Adrenal gland (tissue), 12 donors: Measurements from ENCODE around the gene ZFYVE19. TPM values are rescaled to one million over a fixed set of nuclear protein-coding genes. Genes with fewer than 3 reads are reported as not detected.
"Not testable (repeated sequence)": the region's sequence is repeated elsewhere in the genome, so short reads cannot be mapped to it uniquely, and the experiment has no call there.

Source experiments
- DNase-seq, 7 donors: peaks; one replicate each; pipeline ENCODE4 v3.0.0-alpha.2; 2019 to 2020
- H3K27ac ChIP-seq, 5 donors: fragments of 200-600 bp; sonication (generic) in 4 of 5; 1 replicate in 3 of 5; 2 replicates in 2 of 5; pipeline versions ENCODE4 v1.5.1 to v1.8.0; 2016 to 2020; ENCODE audit warnings: mild to moderate bottlenecking in 1 of 5
- H3K27me3 ChIP-seq: fragments of 200-600 bp; 2 replicates; pipeline ENCODE4 v1.8.0; 2021
- H3K36me3 ChIP-seq, 2 donors: fragments of 200-600 bp; replicated peaks in 1 of 2; 1 replicate in 1 of 2; 2 replicates in 1 of 2; pipeline versions ENCODE4 v1.5.1 to v1.8.0; 2018 to 2022
- H3K4me1 ChIP-seq, 2 donors: fragments of 200-600 bp; replicated peaks in 1 of 2; 1 replicate in 1 of 2; 2 replicates in 1 of 2; pipeline versions ENCODE4 v1.5.1 to v1.8.0; 2018 to 2021
- H3K4me3 ChIP-seq, 4 donors: fragments of 200-600 bp; sonication (generic) in 3 of 4; one replicate each; pipeline ENCODE4 v1.5.1; 2016 to 2018
- H3K9me3 ChIP-seq, 3 donors: fragments of 200-600 bp; sonication (generic) in 1 of 3; replicated peaks in 1 of 3; 1 replicate in 2 of 3; 2 replicates in 1 of 3; pipeline versions ENCODE4 v1.5.1 to v1.8.0; 2016 to 2021
- CTCF ChIP-seq, 6 experiments: fragments of 450-650 bp in 4 of 6; fragments of 200-600 bp in 2 of 6; sonication (generic) in 1 of 6; IDR thresholded peaks; 1 replicate in 5 of 6; 2 replicates in 1 of 6; pipeline versions ENCODE4 v1.5.1 to v1.8.0; 2016 to 2021; ENCODE audit warnings: antibody characterized with exemption in 6 of 6, mild to moderate bottlenecking in 2 of 6, moderate library complexity in 1 of 6
- POLR2A ChIP-seq, 2 donors: fragments of 450-650 bp; IDR thresholded peaks; one replicate each; pipeline ENCODE4 v1.6.1; 2017; ENCODE audit warnings: antibody characterized with exemption in 2 of 2, mild to moderate bottlenecking in 2 of 2, moderate library complexity in 1 of 2
- WGBS, 4 donors: extraction: QIAGEN DNeasy Blood & Tissue Kit in 2 of 4; methylation state at CpG; one replicate each; pipeline versions ENCODE4 v1.1.5 to v1.1.7; 2013 to 2017; 5-methylcytosine and 5-hydroxymethylcytosine counted together
- intact Hi-C, 2 donors: fragments of 100-400 bp; cut with DNase I; formaldehyde crosslinking; loops; one replicate each; pipeline versions ENCODE4 v1.14.1 to v1.15.0; 2022 to 2023
- polyA plus RNA-seq, 3 donors: library from polyadenylated mRNA; stranded (reverse); fragments of 200-250 nt in 2 of 3; fragments of 350-450 nt in 1 of 3; fragmentation: Illumina TruSeq in 1 of 3; extraction: RNeasy Lipid Tissue Mini Kit (QIAGEN cat#74804) in 1 of 3; gene quantifications; one replicate each; pipeline ENCODE4 v1.2.3, GENCODE V29; 2013 to 2014
- small RNA-seq, 2 donors: library from RNA; depleted of rRNA; stranded (forward); fragments of <200 nt; gene quantifications; one replicate each; pipeline ENCODE3, GENCODE V24; 2016
- total RNA-seq, 9 donors: library from RNA; depleted of rRNA in 4 of 9; stranded (reverse); fragments of >200 nt in 4 of 9; fragments of 120-200 nt in 1 of 9; fragmentation: NEBNext Ultra II Directional in 1 of 9; extraction: Animal tissue kit (Norgen Biotek cat#: 25700) in 1 of 9; gene quantifications; one replicate each; pipeline versions ENCODE4 v1.1.0 to v1.2.4, GENCODE V29; 2013 to 2023
- donor health status: healthy with polysubstance abuse.
- donor health status: Bipolar disorder and iron deficiency.
- donor health status: DM: yes; HTN: yes; CAD: no.
- donor health status: DM: no; HTN: no; CAD: no.
- donor health status: DM: no; HTN: no; CAD: no.
- donor health status: DM: yes; HTN: yes; CAD: no.

Gene ZFYVE19
- total and polyA plus RNA-seq, 12 donors: 11.0 to 35.1 (median 24.7) TPM

GRCh38 chr15:40858706-40859105, 51.8 kb downstream of the ZFYVE19 start:
- 39 to 57% (median 46%) methylated on average over 10 of the region's 10 CpGs for WGBS, 4 donors
- no peaks in the 10 kb centered on the region for H3K36me3 ChIP-seq
- no peak for TF ChIP-seq POLR2A (IDR thresholded peaks at IDR 0.05)
- TF ChIP-seq CTCF (IDR thresholded peaks at IDR 0.05): no peak
- H3K27ac ChIP-seq: no peak overlapping the region
- peak in 5 of 7 donors; percentile 30 to 67 (median 38) for DNase-seq
- no peaks in the 10 kb centered on the region for H3K27me3 ChIP-seq
- H3K9me3 ChIP-seq: no peaks in the 10 kb centered on the region
- peaks cover 0 to 5% of the 10 kb centered on the region in 2 donors for H3K4me1 ChIP-seq
- intact Hi-C loops: loop anchor here (2.0 to 5.0 kb wide), 2 partner anchors 34 kb away; partner anchors contain the start of gene VPS18 (in 1 of the 2)
- H3K4me3 ChIP-seq: no peak overlapping the region

GRCh38 chr15:40859206-40859851, 52.4 kb downstream of the ZFYVE19 start:
- TF ChIP-seq CTCF (IDR thresholded peaks at IDR 0.05) (peak; percentile 38 to 64 (median 56)), POLR2A (IDR thresholded peaks at IDR 0.05) (no peak)
- Histone ChIP-seq H3K27me3 (no peaks in the 10 kb centered on the region), H3K36me3 (no peaks in the 10 kb centered on the region), H3K9me3 (no peaks in the 10 kb centered on the region), H3K27ac (no peak overlapping the region), H3K4me1 (peaks cover 0 to 5% of the 10 kb centered on the region in 2 donors), H3K4me3 (no peak overlapping the region)
- 41 to 56% (median 44%) methylated on average over 14 to 18 of the region's 18 CpGs for WGBS, 4 donors
- DNase-seq: peak; percentile 71 to 88 (median 79)
- intact Hi-C loops: loop anchor here (2.0 to 5.0 kb wide), 2 partner anchors 33 kb away; partner anchors contain the start of gene VPS18 (in 1 of the 2)

- intact Hi-C loops, DNase-seq, H3K4me3 ChIP-seq, H3K4me1 ChIP-seq, H3K27ac ChIP-seq, H3K9me3 ChIP-seq, H3K36me3 ChIP-seq, H3K27me3 ChIP-seq: not testable (repeated sequence)
- WGBS, 4 donors: 57 to 68% (median 68%) methylated on average over 4 of the region's 4 CpGs
Observed at GRCh38 chr15:40861147-40861546, 54.3 kb downstream of the ZFYVE19 start.

- H3K27me3 ChIP-seq: no peaks in the 10 kb centered on the region
Observed at GRCh38 chr15:40863660-40864270, 56.9 kb downstream of the ZFYVE19 start.

More at GRCh38 chr15:40863660-40864270, 56.9 kb downstream of the ZFYVE19 start:
- TF ChIP-seq CTCF (IDR thresholded peaks at IDR 0.05) (no peak), POLR2A (IDR thresholded peaks at IDR 0.05) (no peak)
- DNase-seq: no peak
- Histone ChIP-seq H3K4me1 (no peaks in the 10 kb centered on the region), H3K36me3 (no peaks in the 10 kb centered on the region), H3K27ac (no peak overlapping the region), H3K4me3 (no peak overlapping the region), H3K9me3 (no peaks in the 10 kb centered on the region)
- intact Hi-C loops: no loop called here
- WGBS, 4 donors: 46 to 68% (median 61%) methylated on average over 3 to 4 of the region's 4 CpGs

Small RNAs within 50 kb of the gene (small RNA-seq; reads per million reads assigned to genes)
- gene SUMO2P15: 0 reads per million in 2 donors

Other genes with a start within 250 kb of the ZFYVE19 start
- gene CCDC32, start 242.0 kb upstream of the ZFYVE19 start, total RNA-seq: 10 to 100 TPM; 28.4 to 42.8 (median 37.7) TPM
- gene CCDC32, start 242.0 kb upstream of the ZFYVE19 start, polyA plus RNA-seq: 10 to 100 TPM; 33.1 to 41.7 (median 37.7) TPM
- gene RPUSD2, start 237.8 kb upstream of the ZFYVE19 start, total RNA-seq: 10 to 100 TPM; 10.0 to 20.7 (median 11.9) TPM
- gene RPUSD2, start 237.8 kb upstream of the ZFYVE19 start, polyA plus RNA-seq: 10 to 100 TPM in 2 of 3 donors, 1 to 10 TPM in 1; 5.7 to 18.5 (median 11.0) TPM
- 1 to 10 TPM in 8 of 9 donors, under 1 TPM in 1; 0.69 to 7.9 (median 1.7) TPM for gene KNL1, start 212.8 kb upstream of the ZFYVE19 start, total RNA-seq
- under 1 TPM; 0.13 to 0.77 (median 0.16) TPM for gene KNL1, start 212.8 kb upstream of the ZFYVE19 start, polyA plus RNA-seq
- 1 to 10 TPM in 4 of 9 donors, under 1 TPM in 3, not detected in 2; 0.47 to 5.2 (median 1.1) TPM for gene RAD51, start 111.9 kb upstream of the ZFYVE19 start, total RNA-seq
- gene RAD51, start 111.9 kb upstream of the ZFYVE19 start, polyA plus RNA-seq: under 1 TPM in 2 of 3 donors, not detected in 1; 0.74 to 0.82 TPM
- 10 to 100 TPM; 20.6 to 50.1 (median 33.9) TPM for gene RMDN3, start 51.8 kb upstream of the ZFYVE19 start, total RNA-seq
- gene RMDN3, start 51.8 kb upstream of the ZFYVE19 start, polyA plus RNA-seq: 10 to 100 TPM; 19.2 to 45.4 (median 22.4) TPM
- gene GCHFR, start 43.0 kb upstream of the ZFYVE19 start, total RNA-seq: 10 to 100 TPM in 8 of 9 donors, 1 to 10 TPM in 1; 7.8 to 77.3 (median 19.9) TPM
- gene GCHFR, start 43.0 kb upstream of the ZFYVE19 start, polyA plus RNA-seq: 10 to 100 TPM in 2 of 3 donors, 1 to 10 TPM in 1; 6.1 to 27.0 (median 23.6) TPM
- gene C15orf62, start 37.1 kb upstream of the ZFYVE19 start, total RNA-seq: 1 to 10 TPM in 1 of 9 donors, under 1 TPM in 4, not detected in 4; 0.11 to 1.1 (median 0.46) TPM
- gene C15orf62, start 37.1 kb upstream of the ZFYVE19 start, polyA plus RNA-seq: under 1 TPM; 0.07 to 0.97 (median 0.27) TPM
- gene DNAJC17, start 384 bp downstream of the ZFYVE19 start, total RNA-seq: 10 to 100 TPM; 27.4 to 88.6 (median 42.2) TPM
- 100 to 1,000 TPM in 2 of 3 donors, 10 to 100 TPM in 1; 33.0 to 174 (median 170) TPM for gene DNAJC17, start 384 bp downstream of the ZFYVE19 start, polyA plus RNA-seq
- gene PPP1R14D, start 21.6 kb downstream of the ZFYVE19 start, total RNA-seq: not detected
- gene PPP1R14D, start 21.6 kb downstream of the ZFYVE19 start, polyA plus RNA-seq: not detected
- 1 to 10 TPM in 6 of 9 donors, under 1 TPM in 3; 0.17 to 5.1 (median 1.3) TPM for gene SPINT1, start 37.0 kb downstream of the ZFYVE19 start, total RNA-seq
- gene SPINT1, start 37.0 kb downstream of the ZFYVE19 start, polyA plus RNA-seq: 1 to 10 TPM in 2 of 3 donors, under 1 TPM in 1; 0.46 to 1.3 (median 1.1) TPM
- gene RHOV, start 67.1 kb downstream of the ZFYVE19 start, total RNA-seq: under 1 TPM in 2 of 9 donors, not detected in 7; 0.11 to 0.34 TPM
- under 1 TPM in 2 of 3 donors, not detected in 1; 0.13 to 0.16 TPM for gene RHOV, start 67.1 kb downstream of the ZFYVE19 start, polyA plus RNA-seq
- gene VPS18, start 87.4 kb downstream of the ZFYVE19 start, total RNA-seq: 10 to 100 TPM; 18.0 to 43.4 (median 35.0) TPM
- 10 to 100 TPM in 1 of 3 donors, 1 to 10 TPM in 2; 8.9 to 16.0 (median 10.0) TPM for gene VPS18, start 87.4 kb downstream of the ZFYVE19 start, polyA plus RNA-seq
- gene DLL4, start 122.3 kb downstream of the ZFYVE19 start, total RNA-seq: 10 to 100 TPM in 2 of 9 donors, 1 to 10 TPM in 7; 1.9 to 15.9 (median 4.9) TPM
- 1 to 10 TPM in 2 of 3 donors, under 1 TPM in 1; 0.66 to 3.9 (median 3.6) TPM for gene DLL4, start 122.3 kb downstream of the ZFYVE19 start, polyA plus RNA-seq
- 1 to 10 TPM in 4 of 9 donors, under 1 TPM in 4, not detected in 1; 0.24 to 2.4 (median 0.95) TPM for gene CHAC1, start 146.4 kb downstream of the ZFYVE19 start, total RNA-seq
- 1 to 10 TPM in 2 of 3 donors, under 1 TPM in 1; 0.55 to 1.3 (median 1.3) TPM for gene CHAC1, start 146.4 kb downstream of the ZFYVE19 start, polyA plus RNA-seq